SU-DHL-6 (cell line): ENCODE measurements around the gene PTPRH.

Experiments
- H2AFZ ChIP-seq: fragments of 200-600 bp; sonication (generic); 2 replicates; pipeline ENCODE4 v1.6.1; 2014; ENCODE audit warnings: low read depth, mild to moderate bottlenecking, moderate library complexity, mixed read lengths, antibody characterized with exemption, low read length; ENCODE audit not compliant: severe bottlenecking
- H3F3A ChIP-seq: fragments of 200-600 bp; shearing (Covaris generic); 2 replicates; pipeline ENCODE4 v1.6.0; 2016; ENCODE audit warnings: antibody characterized with exemption, mild to moderate bottlenecking; ENCODE audit not compliant: insufficient read depth
- H3K27ac ChIP-seq: fragments of 200-600 bp; sonication (generic); 2 replicates; pipeline ENCODE4 v1.5.1; 2016; ENCODE audit warnings: low read depth, mild to moderate bottlenecking, low read length, moderate library complexity, mixed read lengths
- H3K27me3 ChIP-seq: fragments of 200-600 bp; sonication (generic), shearing (Covaris generic); 2 replicates; pipeline ENCODE4 v1.6.0; 2014; ENCODE audit warnings: mild to moderate bottlenecking, low read length
- H3K36me3 ChIP-seq: fragments of 200-600 bp; sonication (generic); 2 replicates; pipeline ENCODE4 v1.6.1; 2014; ENCODE audit warnings: mild to moderate bottlenecking, low read length, mixed read lengths
- H3K4me2 ChIP-seq: fragments of 300-600, 200-600 bp; shearing (Covaris generic), sonication (generic); 2 replicates; pipeline ENCODE4 v1.6.0; 2014; ENCODE audit warnings: low read length, low read depth, mild to moderate bottlenecking; ENCODE audit not compliant: poor library complexity, severe bottlenecking
- H3K4me3 ChIP-seq: fragments of 200-600 bp; sonication (generic); 2 replicates; pipeline ENCODE4 v1.5.1; 2014; ENCODE audit warnings: antibody characterized with exemption, low read length, mild to moderate bottlenecking, mixed read lengths; ENCODE audit not compliant: insufficient read depth, poor library complexity, severe bottlenecking
- H3K79me2 ChIP-seq: fragments of 200-600 bp; sonication (generic); 2 replicates; pipeline ENCODE4 v1.6.1; 2014; ENCODE audit warnings: mild to moderate bottlenecking, low read length, moderate library complexity; ENCODE audit not compliant: insufficient read depth
- H3K9ac ChIP-seq: fragments of 200-600 bp; sonication (generic); 2 replicates; pipeline ENCODE4 v1.7.0; 2014; ENCODE audit warnings: mild to moderate bottlenecking, low read length
- H3K9me2 ChIP-seq: fragments of 200-600 bp; sonication (generic); replicated peaks from 2 replicates; pipeline ENCODE4 v1.6.1; 2014; ENCODE audit warnings: low read length; ENCODE audit not compliant: insufficient read depth
- H3K9me3 ChIP-seq: fragments of 200-600 bp; sonication (generic); 2 replicates; pipeline ENCODE4 v1.6.1; 2014; ENCODE audit warnings: low read length, mixed read lengths; ENCODE audit not compliant: insufficient read depth
- H4K20me1 ChIP-seq: fragments of 200-600 bp; sonication (generic); 2 replicates; pipeline ENCODE4 v1.6.1; 2014; ENCODE audit warnings: low read depth, mild to moderate bottlenecking, antibody characterized with exemption, low read length, moderate library complexity, mixed read lengths
- EZH2phosphoT487 ChIP-seq: fragments of 200-600 bp; sonication (generic), shearing (Covaris generic); conservative IDR thresholded peaks from 2 replicates; pipeline ENCODE4 v1.6.1; 2018; ENCODE audit warnings: mild to moderate bottlenecking, antibody characterized with exemption, low read length, moderate library complexity, mixed read lengths
- TF ChIP-seq, protein P1 (sequence below): fragments of 200-600 bp; sonication (generic); IDR thresholded peaks from one replicate; pipeline ENCODE4 v1.5.1; 2017; ENCODE audit warnings: antibody characterized with exemption, mild to moderate bottlenecking, low read length, moderate library complexity; ENCODE audit not compliant: insufficient read depth, poor library complexity, severe bottlenecking

Gene PTPRH

DNA sequence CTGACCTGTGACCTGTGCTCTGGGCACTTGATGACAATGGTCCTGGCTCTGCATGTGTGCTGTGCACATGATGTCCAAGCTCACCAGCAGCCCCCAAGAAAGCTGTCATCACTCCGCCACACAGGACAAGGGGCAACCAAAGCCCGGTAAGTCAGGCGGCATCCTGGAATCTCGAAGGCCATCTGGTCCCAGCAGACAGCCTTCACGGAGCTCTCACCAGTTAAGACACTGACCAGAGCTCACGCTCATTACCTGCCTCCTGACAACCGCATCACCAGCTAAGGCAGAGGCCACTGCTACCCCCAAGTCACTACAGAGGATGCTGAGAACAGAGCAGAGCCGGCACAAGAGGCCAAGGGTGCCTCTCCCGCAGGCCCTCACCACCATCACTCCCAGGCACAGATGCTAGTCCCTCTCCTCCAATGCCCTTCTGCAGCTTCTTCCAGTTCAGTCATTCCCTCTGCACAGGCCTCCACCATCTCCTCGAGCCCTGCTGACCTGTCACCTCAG, 38.9 kb upstream of the PTPRH start:
- Histone ChIP-seq H3K27ac (no peak overlapping the region), H3K27me3 (no peaks in the 10 kb centered on the region), H3K9me3 (no peaks in the 10 kb centered on the region), H4K20me1 (peaks cover 8% of the 10 kb centered on the region; the same call in 1 of the 2 replicates), H2AFZ (no peak overlapping the region), H3K79me2 (peaks cover 68% of the 10 kb centered on the region), H3K9ac (no peak overlapping the region), H3F3A (peaks cover under 1% of the 10 kb centered on the region; the same call in 1 of the 2 replicates), H3K9me2 (no peaks in the 10 kb centered on the region), H3K4me2 (no peak overlapping the region), H3K36me3 (peaks cover 3% of the 10 kb centered on the region; the same call in 1 of the 2 replicates), H3K4me3 (no peak overlapping the region)
- TF ChIP-seq, protein P1, sequence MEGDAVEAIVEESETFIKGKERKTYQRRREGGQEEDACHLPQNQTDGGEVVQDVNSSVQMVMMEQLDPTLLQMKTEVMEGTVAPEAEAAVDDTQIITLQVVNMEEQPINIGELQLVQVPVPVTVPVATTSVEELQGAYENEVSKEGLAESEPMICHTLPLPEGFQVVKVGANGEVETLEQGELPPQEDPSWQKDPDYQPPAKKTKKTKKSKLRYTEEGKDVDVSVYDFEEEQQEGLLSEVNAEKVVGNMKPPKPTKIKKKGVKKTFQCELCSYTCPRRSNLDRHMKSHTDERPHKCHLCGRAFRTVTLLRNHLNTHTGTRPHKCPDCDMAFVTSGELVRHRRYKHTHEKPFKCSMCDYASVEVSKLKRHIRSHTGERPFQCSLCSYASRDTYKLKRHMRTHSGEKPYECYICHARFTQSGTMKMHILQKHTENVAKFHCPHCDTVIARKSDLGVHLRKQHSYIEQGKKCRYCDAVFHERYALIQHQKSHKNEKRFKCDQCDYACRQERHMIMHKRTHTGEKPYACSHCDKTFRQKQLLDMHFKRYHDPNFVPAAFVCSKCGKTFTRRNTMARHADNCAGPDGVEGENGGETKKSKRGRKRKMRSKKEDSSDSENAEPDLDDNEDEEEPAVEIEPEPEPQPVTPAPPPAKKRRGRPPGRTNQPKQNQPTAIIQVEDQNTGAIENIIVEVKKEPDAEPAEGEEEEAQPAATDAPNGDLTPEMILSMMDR, result no peak
- TF ChIP-seq EZH2phosphoT487, result no peak

DNA sequence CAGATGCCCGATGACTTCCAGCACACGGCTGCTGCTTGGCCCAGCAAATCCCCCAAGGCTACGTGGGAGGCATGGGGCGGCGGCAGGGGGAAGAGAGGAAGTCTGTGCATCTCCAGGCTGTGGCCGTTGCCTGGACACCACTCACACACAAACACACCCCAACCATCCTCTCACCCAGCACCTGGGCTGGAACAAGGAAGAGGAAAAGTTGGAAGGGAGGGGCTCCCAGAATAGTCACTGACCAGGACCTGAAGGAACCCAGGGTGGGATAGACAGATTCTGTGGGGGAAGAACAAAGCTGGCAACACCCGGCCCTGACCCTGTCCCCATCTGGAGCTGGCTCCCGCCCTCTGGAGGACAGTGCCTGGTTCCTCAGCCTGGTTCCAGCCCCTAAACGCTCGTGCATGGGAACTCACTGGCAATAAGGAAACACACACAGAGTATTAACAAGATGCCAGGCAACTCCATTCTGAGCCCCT, 38.4 kb upstream of the PTPRH start:
- H4K20me1 ChIP-seq, result peaks cover 8% of the 10 kb centered on the region; the same call in 1 of the 2 replicates
- H3K4me2 ChIP-seq, result no peak overlapping the region
- H3K36me3 ChIP-seq, result peaks cover 3% of the 10 kb centered on the region; the same call in 1 of the 2 replicates
- no peaks in the 10 kb centered on the region for H3F3A ChIP-seq
- TF ChIP-seq EZH2phosphoT487, result no peak
- TF ChIP-seq, protein P1, result no peak
- H3K27me3 ChIP-seq, result no peaks in the 10 kb centered on the region
- no peak overlapping the region for H3K9ac ChIP-seq
- H3K9me3 ChIP-seq, result no peaks in the 10 kb centered on the region
- no peak overlapping the region for H3K27ac ChIP-seq
- H3K79me2 ChIP-seq, result peaks cover 62% of the 10 kb centered on the region
- H3K4me3 ChIP-seq, result no peak overlapping the region
- no peak overlapping the region for H2AFZ ChIP-seq
- H3K9me2 ChIP-seq, result no peaks in the 10 kb centered on the region

DNA sequence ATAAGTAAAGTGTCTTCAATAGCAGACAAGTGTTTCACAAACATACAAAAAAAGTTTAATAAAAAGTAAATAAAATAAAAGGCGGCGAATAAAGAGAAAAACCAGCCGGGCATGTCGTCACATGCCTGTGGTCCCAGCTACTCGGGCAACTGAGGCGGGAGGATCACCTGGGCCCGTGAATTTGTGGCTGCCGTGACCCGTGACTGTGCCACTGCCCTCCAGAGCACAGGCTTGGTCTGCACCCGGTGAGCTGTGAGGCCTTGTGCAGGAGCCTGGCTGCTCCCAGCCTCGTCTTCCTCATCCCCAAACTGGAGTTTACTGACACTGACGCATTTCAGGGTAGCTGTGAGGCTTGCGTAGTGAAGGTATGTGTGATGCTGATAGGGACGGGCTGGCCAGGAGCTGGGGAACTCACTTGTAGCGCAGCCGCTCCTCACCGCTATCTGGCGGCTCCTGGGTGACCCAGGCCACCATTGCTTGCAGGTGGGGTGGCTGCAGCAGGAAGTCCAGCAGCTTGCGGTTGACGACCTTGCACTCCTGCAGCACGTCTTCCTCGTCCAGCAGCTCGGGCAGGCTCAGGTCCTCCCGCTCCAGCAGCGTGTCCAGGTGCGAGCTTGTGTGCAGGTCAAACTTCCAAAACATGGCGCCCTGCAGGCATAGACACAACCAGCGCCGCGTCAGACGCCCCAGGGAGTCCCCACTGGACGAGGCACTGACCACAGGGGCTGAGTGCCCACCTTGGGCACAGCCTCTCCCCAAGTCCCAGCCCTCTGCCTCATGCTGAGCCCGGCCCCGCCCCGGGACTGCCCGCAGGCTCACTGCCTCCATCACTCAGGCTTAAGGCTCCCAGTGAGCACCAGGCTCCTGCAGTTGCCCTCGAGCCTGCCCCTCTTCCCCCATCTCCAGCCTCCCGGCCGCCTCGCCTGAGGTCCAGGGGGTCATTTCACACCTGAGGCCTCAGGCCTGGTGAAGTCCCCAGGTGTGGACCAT, 37.5 kb upstream of the PTPRH start:
- Histone ChIP-seq H3K27me3 (no peaks in the 10 kb centered on the region), H3F3A (no peaks in the 10 kb centered on the region), H3K4me2 (no peak overlapping the region), H3K79me2 (peaks cover 53% of the 10 kb centered on the region), H3K27ac (no peak overlapping the region), H3K9me3 (no peaks in the 10 kb centered on the region), H3K9ac (no peak overlapping the region), H2AFZ (no peak overlapping the region), H3K9me2 (no peaks in the 10 kb centered on the region), H3K4me3 (no peak overlapping the region), H3K36me3 (peaks cover 3% of the 10 kb centered on the region; the same call in 1 of the 2 replicates), H4K20me1 (peaks cover 8% of the 10 kb centered on the region; the same call in 1 of the 2 replicates)
- TF ChIP-seq, protein P1, result no peak
- TF ChIP-seq EZH2phosphoT487, result no peak
